Common myeloid progenitor, CD34-positive (primary cell): ENCODE results near the gene PARP12.

Experiments used
- CTCF ChIA-PET: fragments of 350-600 bp; sonication (Branson Sonifier 250); formaldehyde crosslinking; loops from one replicate; lab custom pipeline; 2021; ENCODE audit warnings: antibody characterized with exemption; lab: Charles Lee
- POLR2A ChIA-PET: fragments of 350-600 bp; sonication (Branson Sonifier 250); formaldehyde crosslinking; loops from one replicate; lab custom pipeline; 2021; ENCODE audit warnings: antibody characterized with exemption; lab: Charles Lee
- DNase-seq, 3 donors: peaks; one replicate each; pipeline versions ENCODE4 v3.0.0 to v3.0.0-alpha.2; 2013
- H3K27ac ChIP-seq, 2 experiments: 1 replicate in 1 of 2; 2 replicates in 1 of 2; pipeline ENCODE4 v1.7.0; 2013; ENCODE audit warnings: inconsistent platforms in 2 of 2, low read length in 2 of 2, mild to moderate bottlenecking in 2 of 2, low read depth in 1 of 2, moderate library complexity in 1 of 2; ENCODE audit not compliant: severe bottlenecking in 2 of 2, insufficient read depth in 1 of 2, poor library complexity in 1 of 2
- H3K27me3 ChIP-seq, 5 experiments: replicated peaks in 2 of 5; 1 replicate in 3 of 5; 2 replicates in 2 of 5; pipeline versions ENCODE4 v1.6.1 to v1.7.0; 2013; ENCODE audit warnings: low read length in 4 of 5, mild to moderate bottlenecking in 2 of 5, moderate library complexity in 2 of 5, inconsistent platforms in 1 of 5; ENCODE audit not compliant: insufficient read depth in 5 of 5, control insufficient read depth in 4 of 5
- H3K36me3 ChIP-seq, 4 experiments: 1 replicate in 2 of 4; 2 replicates in 2 of 4; pipeline versions ENCODE4 v1.6.1 to v1.7.0; 2013; ENCODE audit warnings: low read length in 3 of 4, control low read depth in 1 of 4, mild to moderate bottlenecking in 1 of 4; ENCODE audit not compliant: control insufficient read depth in 4 of 4, insufficient read depth in 4 of 4
- H3K4me1 ChIP-seq, 4 experiments: 1 replicate in 3 of 4; 2 replicates in 1 of 4; pipeline versions ENCODE4 v1.6.1 to v1.7.1; 2013; ENCODE audit warnings: low read length in 3 of 4, mild to moderate bottlenecking in 3 of 4, control low read depth in 1 of 4, inconsistent platforms in 1 of 4, moderate library complexity in 1 of 4; ENCODE audit not compliant: control insufficient read depth in 4 of 4, insufficient read depth in 4 of 4; ENCODE audit errors: control extremely low read depth in 1 of 4
- H3K4me3 ChIP-seq, 7 experiments: 1 replicate in 4 of 7; 2 replicates in 3 of 7; pipeline versions ENCODE4 v1.5.1 to v1.7.0; 2013; ENCODE audit warnings: mild to moderate bottlenecking in 7 of 7, low read length in 6 of 7, moderate library complexity in 6 of 7, inconsistent platforms in 2 of 7, low read depth in 2 of 7, control low read depth in 1 of 7; ENCODE audit not compliant: insufficient read depth in 4 of 7, control insufficient read depth in 1 of 7; ENCODE audit errors: extremely low read depth in 1 of 7
- H3K9me3 ChIP-seq, 5 experiments: 1 replicate in 4 of 5; 2 replicates in 1 of 5; pipeline versions ENCODE4 v1.6.1 to v1.7.1; 2013; ENCODE audit warnings: low read length in 4 of 5, mild to moderate bottlenecking in 2 of 5, inconsistent platforms in 1 of 5, low read depth in 1 of 5, moderate library complexity in 1 of 5; ENCODE audit not compliant: control insufficient read depth in 4 of 5, insufficient read depth in 2 of 5; ENCODE audit errors: control extremely low read depth in 1 of 5
- WGBS: methylation state at CpG from one replicate; pipeline ENCODE4 v1.1.5; 2013; ENCODE audit not compliant: insufficient coverage; 5-methylcytosine and 5-hydroxymethylcytosine counted together

PARP12 gene

GRCh38 chr7:139976055-139976837 is 86.5 kb downstream of the PARP12 start:
- H3K4me3 ChIP-seq = no peak overlapping the region
- H3K9me3 ChIP-seq = no peaks in the 10 kb centered on the region
- POLR2A ChIA-PET = no interaction called here
- no peaks in the 10 kb centered on the region for H3K27me3 ChIP-seq
- CTCF ChIA-PET = interaction anchor here (0.7 to 1.3 kb wide), 2 partner anchors 330 to 345 kb away, joined by 3 to 5 read pairs; no protein-coding TSS in a partner anchor
- H3K27ac ChIP-seq = peak overlapping the region in 1 of 2 experiments; percentile 60
- peaks cover 0 to 13% (median 10%) of the 10 kb centered on the region in 4 experiments for H3K4me1 ChIP-seq
- no peak for DNase-seq
- 98% methylated on average over 9 of the region's 11 CpGs for WGBS
- H3K36me3 ChIP-seq = peaks cover 6 to 43% (median 22%) of the 10 kb centered on the region in 4 experiments

GRCh38 chr7:139974179-139974811 is 88.5 kb downstream of the PARP12 start:
- CTCF ChIA-PET = interaction anchor here (0.8 to 1.6 kb wide), 4 partner anchors 8 to 24 kb away, joined by 3 to 4 read pairs (median 3); no protein-coding TSS in a partner anchor
- no peak for DNase-seq
- Histone ChIP-seq H3K4me3 (no peak overlapping the region), H3K4me1 (no peaks in the 10 kb centered on the region), H3K27ac (no peak overlapping the region), H3K9me3 (no peaks in the 10 kb centered on the region), H3K27me3 (no peaks in the 10 kb centered on the region), H3K36me3 (peaks cover 8 to 51% (median 25%) of the 10 kb centered on the region in 4 experiments)
- 97% methylated on average over 11 of the region's 13 CpGs for WGBS
- POLR2A ChIA-PET = interaction anchor here (0.5 kb wide), 1 partner anchor 122 kb away, joined by 3 read pairs; no protein-coding TSS in a partner anchor
